ENCODE measurements around the gene CLPTM1. TPM values are rescaled to one million over a fixed set of nuclear protein-coding genes. Genes with fewer than 3 reads are reported as not detected.
"Not testable (repeated sequence)": the region's sequence is repeated elsewhere in the genome, so short reads cannot be mapped to it uniquely, and the experiment has no call there.

The CLPTM1 gene
- total RNA-seq, 1 experiment from 2014 or later: 44.9 TPM

- Histone ChIP-seq H3K36me3 (no peaks in the 10 kb centered on the region), H3K4me3 (no peak overlapping the region), H3K9me3 (replicated peaks) (no peaks in the 10 kb centered on the region), H3K27ac (no peak overlapping the region), H3K4me1 (replicated peaks) (peaks cover 7% of the 10 kb centered on the region), H3K27me3 (replicated peaks) (no peaks in the 10 kb centered on the region)
- no peak for DNase-seq (ENCODE audit: low read depth in 1 of 2, low spot score in 2 of 2)
Measured at GRCh38 chr19:44925114-44925891, 29.9 kb upstream of the CLPTM1 start.

DNA sequence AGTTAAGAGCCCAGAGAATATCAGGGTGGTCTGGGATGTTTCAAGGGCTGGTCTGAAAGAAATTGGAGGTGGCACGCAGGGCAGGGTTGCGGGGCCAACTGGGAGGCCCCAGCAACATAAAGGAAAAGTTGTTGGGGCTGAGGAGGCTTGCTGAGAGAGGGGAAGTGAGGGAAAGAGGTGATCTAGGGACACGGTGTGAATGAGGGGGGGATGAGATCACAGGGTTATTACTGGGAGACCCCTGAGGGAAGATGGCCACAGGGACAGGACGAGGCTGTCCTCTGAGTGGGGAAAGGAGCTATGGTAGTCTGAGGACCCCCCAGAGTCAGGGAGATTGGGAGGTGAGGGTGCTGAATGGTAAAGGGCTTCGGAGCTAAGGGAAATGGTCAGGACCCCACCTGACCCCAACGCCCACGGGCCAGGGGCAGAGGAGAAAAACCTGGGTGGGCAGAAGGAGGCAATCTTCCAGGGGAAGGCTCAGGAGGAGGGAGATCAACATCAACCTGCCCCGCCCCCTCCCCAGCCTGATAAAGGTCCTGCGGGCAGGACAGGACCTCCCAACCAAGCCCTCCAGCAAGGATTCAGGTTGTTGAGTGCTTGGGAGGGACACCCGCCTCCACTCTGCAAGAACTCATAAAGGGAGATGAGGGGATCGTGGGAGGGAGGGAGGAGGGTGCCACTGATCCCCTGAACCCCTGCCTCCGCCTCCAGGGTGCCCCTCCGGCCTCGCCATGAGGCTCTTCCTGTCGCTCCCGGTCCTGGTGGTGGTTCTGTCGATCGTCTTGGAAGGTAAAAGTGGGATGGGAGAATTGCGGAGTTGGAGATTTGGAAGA lies 28.7 kb upstream of the CLPTM1 start:
- not testable (repeated sequence) for DNase-seq (ENCODE audit: low read depth in 1 of 2, low spot score in 2 of 2); H3K27ac ChIP-seq; H3K4me1 ChIP-seq (replicated peaks); H3K9me3 ChIP-seq (replicated peaks); H3K36me3 ChIP-seq; H3K4me3 ChIP-seq; H3K27me3 ChIP-seq (replicated peaks)

DNA sequence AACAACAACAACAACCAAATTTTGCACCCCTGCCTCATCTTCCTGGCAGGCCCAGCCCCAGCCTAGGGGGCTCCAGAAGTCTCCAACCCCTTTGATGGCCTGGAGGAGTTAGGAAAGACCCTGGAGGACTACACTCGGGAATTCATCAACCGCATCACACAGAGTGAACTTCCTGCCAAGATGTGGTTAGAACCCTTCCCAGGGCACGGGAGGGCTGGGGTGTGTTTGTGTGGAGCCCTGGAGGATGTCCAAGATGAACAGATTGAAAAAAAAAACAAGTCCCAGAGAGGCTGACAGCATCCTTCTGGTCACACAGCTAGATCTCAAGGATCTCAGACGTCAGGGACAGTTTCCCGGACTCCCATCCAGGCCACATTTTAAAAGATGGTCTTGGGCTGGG lies 27.4 kb upstream of the CLPTM1 start:
- Histone ChIP-seq H3K9me3 (replicated peaks) (no peaks in the 10 kb centered on the region), H3K36me3 (no peaks in the 10 kb centered on the region), H3K27me3 (replicated peaks) (no peaks in the 10 kb centered on the region), H3K4me1 (replicated peaks) (peaks cover 7% of the 10 kb centered on the region), H3K4me3 (no peak overlapping the region), H3K27ac (no peak overlapping the region)
- no peak for DNase-seq (ENCODE audit: low read depth in 1 of 2, low spot score in 2 of 2)

GRCh38 chr19:44930088-44930487 lies 25.1 kb upstream of the CLPTM1 start:
- Histone ChIP-seq H3K4me1 (replicated peaks) (peaks cover 7% of the 10 kb centered on the region), H3K27me3 (replicated peaks) (no peaks in the 10 kb centered on the region)
- DNase-seq (ENCODE audit: low read depth in 1 of 2, low spot score in 2 of 2): no peak

DNA sequence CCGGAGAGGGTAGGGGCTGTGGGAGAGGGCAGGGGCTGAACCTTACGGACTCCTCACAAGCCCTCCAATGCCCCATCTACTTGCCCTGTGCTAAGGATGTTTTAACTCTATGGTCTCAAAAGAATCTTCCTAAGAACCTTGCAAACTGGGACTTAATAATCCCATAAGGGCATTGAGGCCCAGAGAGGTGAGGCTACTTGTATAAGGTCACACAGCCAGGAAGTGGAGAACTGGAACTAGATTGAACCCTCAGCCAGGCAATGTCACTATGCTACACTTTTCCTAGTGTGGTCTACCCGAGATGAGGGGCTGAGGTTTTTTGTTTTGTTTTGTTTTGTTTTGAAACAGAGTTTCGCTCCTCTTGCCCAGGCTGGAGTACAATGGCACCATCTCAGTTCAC lies 23.6 kb upstream of the CLPTM1 start:
- H3K9me3 ChIP-seq (replicated peaks): no peaks in the 10 kb centered on the region
- no peaks in the 10 kb centered on the region for H3K36me3 ChIP-seq
- DNase-seq (ENCODE audit: low read depth in 1 of 2, low spot score in 2 of 2): no peak
- H3K4me3 ChIP-seq: no peak overlapping the region
- no peaks in the 10 kb centered on the region for H3K27me3 ChIP-seq (replicated peaks)
- peaks cover 7% of the 10 kb centered on the region for H3K4me1 ChIP-seq (replicated peaks)
- no peak overlapping the region for H3K27ac ChIP-seq

More at GRCh38 chr19:44930088-44930487, 25.1 kb upstream of the CLPTM1 start:
- H3K27ac ChIP-seq: no peak overlapping the region
- no peak overlapping the region for H3K4me3 ChIP-seq
- H3K9me3 ChIP-seq (replicated peaks): no peaks in the 10 kb centered on the region
- no peaks in the 10 kb centered on the region for H3K36me3 ChIP-seq

DNA sequence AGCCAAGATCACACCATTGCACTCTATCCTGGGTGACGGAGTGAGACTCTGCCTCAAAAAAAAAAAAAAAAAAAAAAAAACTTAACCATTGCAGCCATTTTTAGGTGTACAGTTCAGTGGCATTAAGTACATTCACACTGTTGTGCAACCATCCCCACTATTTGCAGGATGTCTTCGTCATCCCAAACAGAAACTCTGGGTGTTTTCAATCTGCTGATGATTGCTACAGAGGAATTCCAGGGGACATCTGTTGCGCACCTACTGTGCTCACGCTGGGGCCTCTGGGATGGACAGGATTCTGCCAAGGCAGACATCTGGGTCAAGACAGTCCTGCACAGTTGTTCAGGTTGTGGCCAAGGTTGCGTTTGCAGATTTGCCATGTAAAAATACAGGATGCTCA lies 15.5 kb upstream of the CLPTM1 start:
- Histone ChIP-seq H3K4me3 (no peak overlapping the region), H3K4me1 (replicated peaks) (no peaks in the 10 kb centered on the region), H3K27ac (no peak overlapping the region), H3K27me3 (replicated peaks) (no peaks in the 10 kb centered on the region), H3K9me3 (replicated peaks) (no peaks in the 10 kb centered on the region), H3K36me3 (no peaks in the 10 kb centered on the region)
- no peak for DNase-seq (ENCODE audit: low read depth in 1 of 2, low spot score in 2 of 2)

DNA sequence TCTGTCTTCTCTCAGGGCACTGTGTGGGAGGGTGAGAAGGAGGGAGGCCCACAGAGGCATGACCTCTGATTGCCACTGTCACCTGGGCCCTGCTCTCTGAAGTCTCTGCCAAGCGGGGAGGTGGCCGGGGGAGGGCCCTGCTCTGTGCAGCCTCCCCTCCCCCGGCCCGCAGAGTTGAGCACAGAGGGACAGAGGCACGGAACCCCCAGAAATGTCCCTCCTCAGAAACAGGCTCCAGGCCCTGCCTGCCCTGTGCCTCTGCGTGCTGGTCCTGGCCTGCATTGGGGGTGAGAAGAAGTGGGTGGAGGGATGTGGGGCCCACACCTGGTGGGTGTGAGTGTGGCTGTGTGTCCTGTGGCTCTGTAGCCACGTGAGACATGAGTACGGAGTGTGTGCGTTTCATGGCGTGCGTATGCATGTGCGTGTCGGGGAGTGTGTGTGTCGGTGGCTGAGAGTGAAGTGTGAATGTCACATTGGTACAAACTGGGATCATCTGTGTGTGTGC lies 13.1 kb upstream of the CLPTM1 start, which contains the start of gene APOC4:
APOC4 (plus strand) TSS at position 171 of the 505 bp plus-strand sequence; CDS start at position 212, 41 bp downstream.
- no peaks in the 10 kb centered on the region for H3K9me3 ChIP-seq (replicated peaks)
- H3K27me3 ChIP-seq (replicated peaks): no peaks in the 10 kb centered on the region
- H3K27ac ChIP-seq: no peak within 1 kb of the TSS
- DNase-seq (ENCODE audit: low read depth in 1 of 2, low spot score in 2 of 2): no peak
- H3K4me3 ChIP-seq: no peak within 1 kb of the TSS
- no peaks in the 10 kb centered on the region for H3K4me1 ChIP-seq (replicated peaks)
- no peaks in the 10 kb centered on the region for H3K36me3 ChIP-seq

GRCh38 chr19:44943801-44944249 lies 11.4 kb upstream of the CLPTM1 start:
- no peaks in the 10 kb centered on the region for H3K27me3 ChIP-seq (replicated peaks)
- no peak for DNase-seq (ENCODE audit: low read depth in 1 of 2, low spot score in 2 of 2)
- no peaks in the 10 kb centered on the region for H3K4me1 ChIP-seq (replicated peaks)
- no peak overlapping the region for H3K4me3 ChIP-seq
- H3K27ac ChIP-seq: no peak overlapping the region
- H3K9me3 ChIP-seq (replicated peaks): no peaks in the 10 kb centered on the region
- no peaks in the 10 kb centered on the region for H3K36me3 ChIP-seq

DNA sequence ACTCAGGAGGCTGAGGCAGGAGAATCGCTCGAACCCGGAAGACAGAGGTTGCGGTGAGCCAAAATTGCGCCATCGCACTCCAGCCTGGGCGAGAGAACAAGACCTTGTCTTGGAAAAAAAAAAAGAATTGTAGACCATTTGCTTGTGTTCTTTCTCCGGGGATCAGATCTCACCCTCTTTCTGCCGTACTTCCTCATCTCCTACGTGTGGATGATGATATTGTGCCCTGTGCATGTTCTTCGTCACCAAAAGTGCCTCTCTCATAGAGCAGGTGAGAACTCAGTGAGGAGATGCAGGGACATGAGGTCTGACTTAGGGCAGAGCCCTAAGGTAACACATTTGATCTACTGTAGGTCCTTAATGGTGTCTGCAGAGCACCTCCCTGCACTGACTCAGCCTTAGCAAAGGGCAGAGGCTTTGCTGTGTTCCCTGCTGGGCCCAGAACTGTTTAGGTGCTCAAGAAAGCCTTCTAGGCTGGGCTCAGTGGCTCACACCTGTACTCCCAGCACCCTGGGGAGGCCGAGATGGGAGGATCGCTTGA lies 8.1 kb upstream of the CLPTM1 start:
- no peaks in the 10 kb centered on the region for H3K36me3 ChIP-seq
- no peak for DNase-seq (ENCODE audit: low read depth in 1 of 2, low spot score in 2 of 2)
- no peak overlapping the region for H3K4me3 ChIP-seq
- H3K4me1 ChIP-seq (replicated peaks): no peaks in the 10 kb centered on the region
- H3K9me3 ChIP-seq (replicated peaks): no peaks in the 10 kb centered on the region
- no peak overlapping the region for H3K27ac ChIP-seq
- H3K27me3 ChIP-seq (replicated peaks): no peaks in the 10 kb centered on the region

DNA sequence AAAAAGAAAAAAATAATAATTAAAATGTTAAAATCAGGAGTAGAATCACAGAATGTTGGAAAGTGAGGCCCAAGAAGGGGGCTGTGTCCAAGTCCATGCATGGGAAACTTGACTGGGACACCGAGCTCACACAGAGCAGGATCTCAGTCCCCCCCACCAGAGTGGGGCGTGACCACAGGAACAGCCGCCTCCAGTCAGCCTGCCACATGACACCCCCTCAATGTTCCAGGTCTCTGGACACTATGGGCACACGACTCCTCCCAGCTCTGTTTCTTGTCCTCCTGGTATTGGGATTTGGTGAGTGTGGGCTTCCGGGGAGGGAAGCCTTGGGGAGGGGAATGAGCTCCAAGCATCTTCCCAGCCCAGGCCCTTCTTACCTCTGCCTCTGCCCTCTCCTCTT lies 6.9 kb upstream of the CLPTM1 start:
- Histone ChIP-seq H3K9me3 (replicated peaks) (no peaks in the 10 kb centered on the region), H3K36me3 (no peaks in the 10 kb centered on the region), H3K4me1 (replicated peaks) (no peaks in the 10 kb centered on the region), H3K27me3 (replicated peaks) (no peaks in the 10 kb centered on the region), H3K27ac (no peak overlapping the region), H3K4me3 (no peak overlapping the region)
- no peak for DNase-seq (ENCODE audit: low read depth in 1 of 2, low spot score in 2 of 2)

DNA sequence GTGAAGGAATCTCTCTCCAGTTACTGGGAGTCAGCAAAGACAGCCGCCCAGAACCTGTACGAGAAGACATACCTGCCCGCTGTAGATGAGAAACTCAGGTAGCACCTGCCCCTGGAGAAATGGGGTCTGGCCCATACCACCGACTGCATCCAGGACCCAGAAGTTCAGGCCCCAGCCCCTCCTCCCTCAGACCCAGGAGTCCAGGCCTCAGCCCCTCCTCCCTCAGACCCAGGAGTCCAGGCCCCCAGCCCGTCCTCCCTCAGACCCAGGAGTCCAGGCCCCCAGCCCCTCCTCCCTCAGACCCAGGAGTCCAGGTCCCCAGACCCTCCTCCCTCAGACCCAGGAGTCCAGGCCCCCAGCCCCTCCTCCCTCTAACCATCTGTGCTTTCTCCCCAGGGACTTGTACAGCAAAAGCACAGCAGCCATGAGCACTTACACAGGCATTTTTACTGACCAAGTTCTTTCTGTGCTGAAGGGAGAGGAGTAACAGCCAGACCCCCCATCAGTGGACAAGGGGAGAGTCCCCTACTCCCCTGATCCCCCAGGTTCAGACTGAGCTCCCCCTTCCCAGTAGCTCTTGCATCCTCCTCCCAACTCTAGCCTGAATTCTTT lies 6.3 kb upstream of the CLPTM1 start:
- H3K36me3 ChIP-seq: no peaks in the 10 kb centered on the region
- no peak for DNase-seq (ENCODE audit: low read depth in 1 of 2, low spot score in 2 of 2)
- no peaks in the 10 kb centered on the region for H3K27me3 ChIP-seq (replicated peaks)
- no peak overlapping the region for H3K4me3 ChIP-seq
- no peak overlapping the region for H3K27ac ChIP-seq
- H3K4me1 ChIP-seq (replicated peaks): no peaks in the 10 kb centered on the region
- no peaks in the 10 kb centered on the region for H3K9me3 ChIP-seq (replicated peaks)

DNA sequence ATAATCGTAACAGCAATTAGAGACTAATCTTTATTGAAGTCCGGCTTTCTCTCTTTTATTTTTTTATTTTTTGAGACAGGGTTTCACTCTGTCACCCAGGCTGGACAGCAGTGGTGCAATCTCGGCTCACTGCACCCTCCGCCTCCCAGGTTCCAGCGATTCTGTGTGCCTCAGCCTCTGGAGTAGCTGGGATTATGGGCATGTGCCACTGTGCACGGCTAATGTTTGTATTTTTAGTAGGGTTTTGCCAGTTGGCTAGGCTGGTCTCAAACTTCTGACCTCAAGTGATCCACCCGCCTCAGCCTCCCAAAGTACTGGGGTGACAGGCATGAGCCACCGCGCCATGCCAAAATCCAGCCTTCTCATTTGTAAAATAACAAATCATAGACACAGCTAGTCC lies 5.6 kb upstream of the CLPTM1 start:
- H3K27me3 ChIP-seq (replicated peaks): no peaks in the 10 kb centered on the region
- no peaks in the 10 kb centered on the region for H3K9me3 ChIP-seq (replicated peaks)
- no peaks in the 10 kb centered on the region for H3K4me1 ChIP-seq (replicated peaks)
- no peak overlapping the region for H3K27ac ChIP-seq
- H3K4me3 ChIP-seq: no peak overlapping the region
- no peaks in the 10 kb centered on the region for H3K36me3 ChIP-seq
- no peak for DNase-seq (ENCODE audit: low read depth in 1 of 2, low spot score in 2 of 2)

Measured in SJSA1 (cell line).